ENCODE measurements around the gene MDC1. TPM values are rescaled to one million over a fixed set of nuclear protein-coding genes. Genes with fewer than 3 reads are reported as not detected.

Gene MDC1
- total and polyA plus RNA-seq, 2 of the 13 experiments (the other 11 are each of a cell fraction or from before 2014, with no cell fraction given): 8.4 to 14.0 TPM

DNA sequence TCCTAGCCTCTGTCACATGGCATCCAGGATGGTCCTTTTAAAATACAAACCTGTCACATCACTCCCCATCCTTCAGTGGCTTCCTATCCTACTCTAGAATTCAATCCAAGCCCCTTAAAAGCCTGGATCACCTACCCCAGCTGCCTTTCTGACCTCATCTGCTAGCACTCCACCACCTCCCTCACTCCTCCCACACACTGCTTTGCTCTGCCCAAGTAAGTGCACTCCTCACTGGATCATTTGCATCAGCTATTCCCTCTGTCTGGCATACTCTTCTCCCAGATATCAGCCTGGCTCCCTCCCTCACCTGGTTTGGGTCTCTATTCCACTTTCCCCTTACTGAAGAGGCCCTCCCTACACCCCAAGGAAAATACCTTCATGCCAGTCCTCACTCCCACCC, 59.6 kb downstream of the MDC1 start:
- ATAC-seq (0 out of 3 replicates have a peak, but pooled peaks have one; percentile 2), FAIRE-seq (no peak), DNase-seq (ENCODE audit: low spot score) (no peak)
- no peaks in the 10 kb centered on the region for H3K27me3 ChIP-seq (ENCODE audit: control insufficient read depth in 1 of 2, insufficient read depth in 2 of 2, low read length in 2 of 2)
- ChIA-PET POLR2A (interaction anchor here (1.4 to 4.8 kb wide), 4 partner anchors 9 to 39 kb away, joined by 3 to 26 read pairs (median 7); partner anchors contain the start of gene DHX16), CTCF (ENCODE audit: low intra/inter-chr PET ratio, low total read pairs) (no interaction called here)
- intact Hi-C loops (cut with micrococcal nuclease; ENCODE audit: unreplicated experiment) (loop anchor here (5.0 kb wide), 1 partner anchor 40 kb away; the partner anchor contains the start of genes MRPS18B and PPP1R10), in situ Hi-C loops (cut with HindIII; ENCODE audit: extremely low pct_ligation_motif_present, low pct_unique_long_range_greater_than_20kb) (no loop called here)
- peaks cover 53% of the 10 kb centered on the region for H3K4me1 ChIP-seq (ENCODE audit: insufficient read depth, low read length)
- no peak overlapping the region for H2AFZ ChIP-seq (ENCODE audit: low read length)
- H4K20me1 ChIP-seq (ENCODE audit: insufficient read depth, low read length): no peaks in the 10 kb centered on the region
- peak overlapping the region; percentile 80 for H3K27ac ChIP-seq (ENCODE audit: extremely low read length, insufficient read depth, low read length)
- BruUV-seq (replicated peaks): no TSS peak
- no peak overlapping the region for H3K9ac ChIP-seq (ENCODE audit: insufficient read depth, low read depth, low read length)
- no peaks in the 10 kb centered on the region for H3K79me2 ChIP-seq (ENCODE audit: insufficient read depth, low read length)
- H3K9me3 ChIP-seq (ENCODE audit: low read length): no peaks in the 10 kb centered on the region
- no peak for TF ChIP-seq ZNF737 (CRISPR knock-in tag; IDR thresholded peaks at IDR 0.05; ENCODE audit: borderline replicate concordance)
- TF ChIP-seq, protein P1, sequence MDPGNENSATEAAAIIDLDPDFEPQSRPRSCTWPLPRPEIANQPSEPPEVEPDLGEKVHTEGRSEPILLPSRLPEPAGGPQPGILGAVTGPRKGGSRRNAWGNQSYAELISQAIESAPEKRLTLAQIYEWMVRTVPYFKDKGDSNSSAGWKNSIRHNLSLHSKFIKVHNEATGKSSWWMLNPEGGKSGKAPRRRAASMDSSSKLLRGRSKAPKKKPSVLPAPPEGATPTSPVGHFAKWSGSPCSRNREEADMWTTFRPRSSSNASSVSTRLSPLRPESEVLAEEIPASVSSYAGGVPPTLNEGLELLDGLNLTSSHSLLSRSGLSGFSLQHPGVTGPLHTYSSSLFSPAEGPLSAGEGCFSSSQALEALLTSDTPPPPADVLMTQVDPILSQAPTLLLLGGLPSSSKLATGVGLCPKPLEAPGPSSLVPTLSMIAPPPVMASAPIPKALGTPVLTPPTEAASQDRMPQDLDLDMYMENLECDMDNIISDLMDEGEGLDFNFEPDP (CRISPR knock-in tag; conservative IDR thresholded peaks at IDR 0.05): 0 out of 2 replicates have a peak, but pooled peaks have one; percentile 13
- H3K36me3 ChIP-seq (replicated peaks in 1 of 2; ENCODE audit: control insufficient read depth in 1 of 2, insufficient read depth in 2 of 2, low read length in 2 of 2): peaks cover 39 to 72% of the 10 kb centered on the region in 2 experiments
- H3K4me3 ChIP-seq (replicated peaks in 1 of 3; ENCODE audit: insufficient read depth in 1 of 3, low read depth in 2 of 3, low read length in 3 of 3): no peak overlapping the region
- H3K4me2 ChIP-seq (ENCODE audit: low read depth, low read length): no peak overlapping the region

DNA sequence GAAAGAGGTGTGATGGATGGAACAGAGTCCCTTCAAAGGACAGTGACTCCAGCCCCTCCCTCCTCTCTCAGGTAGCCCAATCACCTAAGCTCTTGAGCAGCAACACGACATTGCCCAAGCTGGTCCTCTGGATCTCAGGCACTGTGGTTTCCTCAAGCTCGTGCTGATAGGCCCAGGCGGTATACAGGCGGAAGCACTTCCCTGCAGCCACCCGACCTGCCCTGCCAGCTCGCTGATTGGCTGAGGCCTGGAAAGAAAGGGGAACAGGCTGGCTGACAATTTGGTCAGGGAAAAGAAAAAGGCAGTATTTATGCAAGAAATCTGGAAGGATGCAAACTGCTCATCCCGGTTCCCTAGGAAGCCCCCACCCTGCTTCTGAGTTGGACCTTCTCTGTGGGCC, 60.6 kb downstream of the MDC1 start:
- 90% methylated on average over 7 of the region's 7 CpGs for WGBS (ENCODE audit: low lambda C conversion rate)
- Histone ChIP-seq H3K9me3 (ENCODE audit: low read length) (no peaks in the 10 kb centered on the region), H3K27ac (ENCODE audit: extremely low read length, insufficient read depth, low read length) (peak overlapping the region; percentile 80), H3K4me3 (replicated peaks in 1 of 3; ENCODE audit: insufficient read depth in 1 of 3, low read depth in 2 of 3, low read length in 3 of 3) (no peak overlapping the region), H3K79me2 (ENCODE audit: insufficient read depth, low read length) (no peaks in the 10 kb centered on the region), H3K36me3 (replicated peaks in 1 of 2; ENCODE audit: control insufficient read depth in 1 of 2, insufficient read depth in 2 of 2, low read length in 2 of 2) (peaks cover 32 to 72% of the 10 kb centered on the region in 2 experiments), H2AFZ (ENCODE audit: low read length) (no peak overlapping the region), H3K9ac (ENCODE audit: insufficient read depth, low read depth, low read length) (no peak overlapping the region), H4K20me1 (ENCODE audit: insufficient read depth, low read length) (no peaks in the 10 kb centered on the region), H3K4me2 (ENCODE audit: low read depth, low read length) (no peak overlapping the region), H3K4me1 (ENCODE audit: insufficient read depth, low read length) (peaks cover 53% of the 10 kb centered on the region), H3K27me3 (ENCODE audit: control insufficient read depth in 1 of 2, insufficient read depth in 2 of 2, low read length in 2 of 2) (no peaks in the 10 kb centered on the region)
- ATAC-seq (no peak), DNase-seq (ENCODE audit: low spot score) (no peak), FAIRE-seq (no peak)
- no TSS peak for BruUV-seq (replicated peaks)
- ChIA-PET CTCF (ENCODE audit: low intra/inter-chr PET ratio, low total read pairs) (no interaction called here), POLR2A (interaction anchor here (1.5 to 4.8 kb wide), 7 partner anchors 8 to 43 kb away, joined by 4 to 36 read pairs (median 9); partner anchors contain the start of genes C6orf136, DHX16, MRPS18B and NRM)
- in situ Hi-C loops (cut with HindIII; ENCODE audit: extremely low pct_ligation_motif_present, low pct_unique_long_range_greater_than_20kb) (no loop called here), intact Hi-C loops (cut with micrococcal nuclease; ENCODE audit: unreplicated experiment) (loop anchor here (5.0 kb wide), 1 partner anchor 39 kb away; the partner anchor contains the start of genes MRPS18B and PPP1R10)
- 0 out of 2 replicates have a peak, but pooled peaks have one; percentile 45 for TF ChIP-seq ZNF605 (CRISPR knock-in tag; IDR thresholded peaks at IDR 0.05)
- TF ChIP-seq NFIB (CRISPR knock-in tag; IDR thresholded peaks at IDR 0.05; ENCODE audit: borderline replicate concordance): 0 out of 2 replicates have a peak, but pooled peaks have one; percentile 13
- TF ChIP-seq ZNF335 (CRISPR knock-in tag; IDR thresholded peaks at IDR 0.05): no peak
- TF ChIP-seq ZNF788 (CRISPR knock-in tag; IDR thresholded peaks at IDR 0.05; ENCODE audit: borderline replicate concordance): 0 out of 2 replicates have a peak, but pooled peaks have one; percentile 48
- TF ChIP-seq, protein P2, sequence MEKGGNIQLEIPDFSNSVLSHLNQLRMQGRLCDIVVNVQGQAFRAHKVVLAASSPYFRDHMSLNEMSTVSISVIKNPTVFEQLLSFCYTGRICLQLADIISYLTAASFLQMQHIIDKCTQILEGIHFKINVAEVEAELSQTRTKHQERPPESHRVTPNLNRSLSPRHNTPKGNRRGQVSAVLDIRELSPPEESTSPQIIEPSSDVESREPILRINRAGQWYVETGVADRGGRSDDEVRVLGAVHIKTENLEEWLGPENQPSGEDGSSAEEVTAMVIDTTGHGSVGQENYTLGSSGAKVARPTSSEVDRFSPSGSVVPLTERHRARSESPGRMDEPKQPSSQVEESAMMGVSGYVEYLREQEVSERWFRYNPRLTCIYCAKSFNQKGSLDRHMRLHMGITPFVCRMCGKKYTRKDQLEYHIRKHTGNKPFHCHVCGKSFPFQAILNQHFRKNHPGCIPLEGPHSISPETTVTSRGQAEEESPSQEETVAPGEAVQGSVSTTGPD (CRISPR knock-in tag; IDR thresholded peaks at IDR 0.05): no peak
- peak; percentile 33; the same call in 1 of the 2 replicates for TF ChIP-seq ZBTB38 (CRISPR knock-in tag; IDR thresholded peaks at IDR 0.05)
- TF ChIP-seq, protein P3, sequence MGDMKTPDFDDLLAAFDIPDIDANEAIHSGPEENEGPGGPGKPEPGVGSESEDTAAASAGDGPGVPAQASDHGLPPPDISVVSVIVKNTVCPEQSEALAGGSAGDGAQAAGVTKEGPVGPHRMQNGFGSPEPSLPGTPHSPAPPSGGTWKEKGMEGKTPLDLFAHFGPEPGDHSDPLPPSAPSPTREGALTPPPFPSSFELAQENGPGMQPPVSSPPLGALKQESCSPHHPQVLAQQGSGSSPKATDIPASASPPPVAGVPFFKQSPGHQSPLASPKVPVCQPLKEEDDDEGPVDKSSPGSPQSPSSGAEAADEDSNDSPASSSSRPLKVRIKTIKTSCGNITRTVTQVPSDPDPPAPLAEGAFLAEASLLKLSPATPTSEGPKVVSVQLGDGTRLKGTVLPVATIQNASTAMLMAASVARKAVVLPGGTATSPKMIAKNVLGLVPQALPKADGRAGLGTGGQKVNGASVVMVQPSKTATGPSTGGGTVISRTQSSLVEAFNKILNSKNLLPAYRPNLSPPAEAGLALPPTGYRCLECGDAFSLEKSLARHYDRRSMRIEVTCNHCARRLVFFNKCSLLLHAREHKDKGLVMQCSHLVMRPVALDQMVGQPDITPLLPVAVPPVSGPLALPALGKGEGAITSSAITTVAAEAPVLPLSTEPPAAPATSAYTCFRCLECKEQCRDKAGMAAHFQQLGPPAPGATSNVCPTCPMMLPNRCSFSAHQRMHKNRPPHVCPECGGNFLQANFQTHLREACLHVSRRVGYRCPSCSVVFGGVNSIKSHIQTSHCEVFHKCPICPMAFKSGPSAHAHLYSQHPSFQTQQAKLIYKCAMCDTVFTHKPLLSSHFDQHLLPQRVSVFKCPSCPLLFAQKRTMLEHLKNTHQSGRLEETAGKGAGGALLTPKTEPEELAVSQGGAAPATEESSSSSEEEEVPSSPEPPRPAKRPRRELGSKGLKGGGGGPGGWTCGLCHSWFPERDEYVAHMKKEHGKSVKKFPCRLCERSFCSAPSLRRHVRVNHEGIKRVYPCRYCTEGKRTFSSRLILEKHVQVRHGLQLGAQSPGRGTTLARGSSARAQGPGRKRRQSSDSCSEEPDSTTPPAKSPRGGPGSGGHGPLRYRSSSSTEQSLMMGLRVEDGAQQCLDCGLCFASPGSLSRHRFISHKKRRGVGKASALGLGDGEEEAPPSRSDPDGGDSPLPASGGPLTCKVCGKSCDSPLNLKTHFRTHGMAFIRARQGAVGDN (CRISPR knock-in tag; IDR thresholded peaks at IDR 0.05): peak; percentile 50
- TF ChIP-seq ZNF343 (CRISPR knock-in tag; IDR thresholded peaks at IDR 0.05): no peak

All from HepG2 (cell line).